ENCODE measurements around the gene PCDHAC1.
A peak's percentile ranks its signal among the peaks of the same experiment; 100 is the strongest.
"Not testable (repeated sequence)": the region's sequence is repeated elsewhere in the genome, so short reads cannot be mapped to it uniquely, and the experiment has no call there.

Gene PCDHAC1, protein sequence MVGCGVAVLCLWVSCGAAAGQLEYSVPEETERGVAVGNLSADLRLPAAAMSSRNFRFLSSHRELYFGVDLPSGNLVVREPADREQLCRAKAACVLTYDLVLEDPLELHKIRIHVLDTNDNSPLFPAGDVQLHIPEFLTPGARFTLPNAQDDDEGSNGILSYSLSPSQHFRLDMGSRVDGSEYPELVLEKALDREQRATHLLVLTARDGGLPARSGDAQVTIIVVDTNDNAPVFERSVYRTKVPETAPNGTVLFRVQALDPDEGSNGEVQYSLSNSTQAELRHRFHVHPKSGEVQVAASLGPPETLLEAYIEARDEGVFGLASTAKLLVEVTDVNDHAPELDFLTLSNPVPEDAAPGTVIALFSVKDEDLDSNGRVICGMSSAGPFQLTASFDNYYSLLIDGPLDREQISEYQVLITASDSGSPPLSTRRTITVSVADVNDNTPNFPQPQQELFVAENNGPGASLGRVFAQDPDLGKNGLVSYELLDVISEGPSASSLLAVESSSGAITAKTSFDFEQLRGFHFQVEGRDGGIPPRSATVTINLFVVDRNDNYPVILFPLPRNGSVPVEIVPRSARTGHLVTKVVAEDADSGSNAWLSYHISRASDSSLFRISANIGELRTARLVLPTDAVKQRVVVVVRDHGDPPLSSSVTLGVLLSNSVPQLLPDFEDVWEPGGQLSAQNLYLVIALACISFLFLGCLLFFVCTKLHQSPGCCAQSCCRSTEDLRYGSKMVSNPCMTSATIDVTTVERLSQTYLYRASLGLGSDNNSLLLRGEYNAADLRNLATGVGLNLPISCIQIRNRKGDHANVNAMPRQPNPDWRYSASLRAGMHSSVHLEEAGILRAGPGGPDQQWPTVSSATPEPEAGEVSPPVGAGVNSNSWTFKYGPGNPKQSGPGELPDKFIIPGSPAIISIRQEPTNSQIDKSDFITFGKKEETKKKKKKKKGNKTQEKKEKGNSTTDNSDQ

DNA sequence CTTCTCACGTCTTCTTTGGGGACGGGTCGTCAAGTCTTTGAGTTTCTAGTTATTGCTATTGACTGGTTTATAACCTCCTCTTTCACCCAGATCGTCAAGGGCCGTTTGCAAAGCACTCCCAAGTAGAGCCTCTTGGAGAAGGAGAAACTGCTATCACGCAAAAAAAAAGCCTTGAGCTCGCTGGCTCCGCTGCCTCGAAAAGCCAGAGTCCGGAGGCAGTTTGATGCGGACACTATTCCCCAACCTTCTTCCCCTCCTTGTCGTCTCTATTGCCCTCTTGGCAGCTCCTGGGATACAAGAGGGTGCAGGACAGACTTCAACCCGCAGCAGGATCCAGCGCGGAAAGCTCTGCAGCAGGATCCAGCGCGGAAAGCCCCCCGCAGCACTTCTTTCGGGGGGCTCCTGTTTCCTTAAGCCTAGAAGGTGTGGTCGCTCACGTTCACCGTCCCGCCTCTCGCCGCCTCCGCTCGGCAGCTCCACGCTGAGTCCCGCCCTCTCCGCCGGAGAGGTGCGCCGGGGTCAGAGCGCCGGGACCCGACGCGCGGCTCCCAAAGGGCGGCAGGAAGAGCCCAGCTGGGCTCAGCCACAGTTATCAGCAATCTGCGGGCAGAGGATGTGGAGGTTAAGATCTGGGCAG lies at the start of gene PCDHAC1:
PCDHAC1 (plus strand) TSS at position 494 of the 637 bp plus-strand sequence. CDS start 594 bp downstream, outside the sequence.
- no peak for DNase-seq (ENCODE audit: low read depth)
- peak within 1 kb of the TSS; percentile 21 for H3K4me3 ChIP-seq (ENCODE audit: control insufficient read depth, low read depth, low read length)

DNA sequence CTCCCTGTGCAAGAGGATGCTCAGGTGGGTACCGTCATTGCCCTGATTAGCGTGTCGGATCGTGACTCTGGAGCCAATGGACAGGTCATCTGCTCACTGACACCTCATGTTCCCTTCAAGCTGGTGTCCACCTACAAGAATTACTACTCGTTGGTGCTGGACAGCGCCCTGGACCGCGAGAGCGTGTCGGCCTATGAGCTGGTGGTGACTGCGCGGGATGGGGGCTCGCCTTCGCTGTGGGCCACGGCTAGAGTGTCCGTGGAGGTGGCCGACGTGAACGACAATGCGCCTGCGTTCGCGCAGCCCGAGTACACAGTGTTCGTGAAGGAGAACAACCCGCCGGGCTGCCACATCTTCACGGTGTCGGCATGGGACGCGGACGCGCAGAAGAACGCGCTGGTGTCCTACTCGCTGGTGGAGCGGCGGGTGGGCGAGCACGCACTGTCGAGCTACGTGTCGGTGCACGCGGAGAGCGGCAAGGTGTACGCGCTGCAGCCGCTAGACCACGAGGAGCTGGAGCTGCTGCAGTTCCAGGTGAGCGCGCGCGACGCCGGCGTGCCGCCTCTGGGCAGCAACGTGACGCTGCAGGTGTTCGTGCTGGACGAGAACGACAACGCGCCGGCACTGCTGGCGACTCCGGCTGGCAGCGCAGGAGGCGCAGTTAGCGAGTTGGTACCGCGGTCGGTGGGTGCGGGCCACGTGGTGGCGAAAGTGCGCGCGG lies 49.4 kb upstream of the PCDHAC1 start:
- not testable (repeated sequence) for DNase-seq (ENCODE audit: low read depth); H3K4me3 ChIP-seq (ENCODE audit: control insufficient read depth, low read depth, low read length)

More for the DNA sequence above, at the start of gene PCDHAC1:
- TF ChIP-seq, protein P1, sequence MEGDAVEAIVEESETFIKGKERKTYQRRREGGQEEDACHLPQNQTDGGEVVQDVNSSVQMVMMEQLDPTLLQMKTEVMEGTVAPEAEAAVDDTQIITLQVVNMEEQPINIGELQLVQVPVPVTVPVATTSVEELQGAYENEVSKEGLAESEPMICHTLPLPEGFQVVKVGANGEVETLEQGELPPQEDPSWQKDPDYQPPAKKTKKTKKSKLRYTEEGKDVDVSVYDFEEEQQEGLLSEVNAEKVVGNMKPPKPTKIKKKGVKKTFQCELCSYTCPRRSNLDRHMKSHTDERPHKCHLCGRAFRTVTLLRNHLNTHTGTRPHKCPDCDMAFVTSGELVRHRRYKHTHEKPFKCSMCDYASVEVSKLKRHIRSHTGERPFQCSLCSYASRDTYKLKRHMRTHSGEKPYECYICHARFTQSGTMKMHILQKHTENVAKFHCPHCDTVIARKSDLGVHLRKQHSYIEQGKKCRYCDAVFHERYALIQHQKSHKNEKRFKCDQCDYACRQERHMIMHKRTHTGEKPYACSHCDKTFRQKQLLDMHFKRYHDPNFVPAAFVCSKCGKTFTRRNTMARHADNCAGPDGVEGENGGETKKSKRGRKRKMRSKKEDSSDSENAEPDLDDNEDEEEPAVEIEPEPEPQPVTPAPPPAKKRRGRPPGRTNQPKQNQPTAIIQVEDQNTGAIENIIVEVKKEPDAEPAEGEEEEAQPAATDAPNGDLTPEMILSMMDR (conservative IDR thresholded peaks at IDR 0.05; ENCODE audit: control insufficient read depth, insufficient read depth, low read depth, low read length): no peak

DNA sequence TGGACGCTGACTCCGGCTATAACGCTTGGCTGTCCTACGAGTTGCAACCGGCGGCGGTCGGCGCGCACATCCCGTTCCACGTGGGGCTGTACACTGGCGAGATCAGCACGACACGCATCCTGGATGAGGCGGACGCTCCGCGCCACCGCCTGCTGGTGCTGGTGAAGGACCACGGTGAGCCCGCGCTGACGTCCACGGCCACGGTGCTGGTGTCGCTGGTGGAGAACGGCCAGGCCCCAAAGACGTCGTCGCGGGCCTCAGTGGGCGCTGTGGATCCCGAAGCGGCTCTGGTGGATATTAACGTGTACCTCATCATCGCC lies 48.9 kb upstream of the PCDHAC1 start:
- DNase-seq (ENCODE audit: low read depth): no peak
- no peak overlapping the region for H3K4me3 ChIP-seq (ENCODE audit: control insufficient read depth, low read depth, low read length)
- TF ChIP-seq, protein P1 (conservative IDR thresholded peaks at IDR 0.05; ENCODE audit: control insufficient read depth, insufficient read depth, low read depth, low read length): no peak

DNA sequence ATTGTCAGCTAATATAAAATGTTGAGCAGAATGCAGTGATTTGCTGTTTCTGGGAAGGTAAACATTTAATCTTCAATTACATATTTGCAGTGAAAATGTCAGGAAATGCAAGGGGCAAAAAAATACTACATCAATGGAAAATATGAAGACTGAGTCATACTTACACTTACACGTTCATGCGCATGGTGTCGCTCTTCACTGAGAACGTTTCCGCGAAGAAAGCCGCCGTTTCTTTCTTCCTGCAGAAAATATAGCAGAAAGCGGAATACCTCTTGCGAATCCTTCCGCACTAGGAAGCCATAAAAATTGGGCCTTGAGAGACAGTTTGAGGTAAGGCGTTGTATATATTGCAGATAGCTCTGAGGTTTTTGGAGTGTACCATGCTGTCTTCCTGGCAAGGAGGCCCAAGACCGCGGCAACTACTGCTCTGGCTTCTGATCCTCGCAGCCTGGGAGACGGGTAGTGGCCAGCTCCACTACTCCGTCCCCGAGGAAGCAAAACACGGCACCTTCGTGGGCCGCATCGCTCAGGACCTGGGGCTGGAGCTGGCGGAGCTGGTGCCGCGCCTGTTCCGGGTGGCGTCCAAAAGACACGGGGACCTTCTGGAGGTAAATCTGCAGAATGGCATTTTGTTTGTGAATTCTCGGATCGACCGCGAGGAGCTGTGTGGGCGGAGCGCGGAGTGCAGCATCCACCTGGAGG lies 44.1 kb upstream of the PCDHAC1 start, which contains the start of gene PCDHA13:
PCDHA13 (plus strand) TSS at position 236 of the 702 bp plus-strand sequence; CDS start at position 381, 145 bp downstream.
- TF ChIP-seq, protein P1 (conservative IDR thresholded peaks at IDR 0.05; ENCODE audit: control insufficient read depth, insufficient read depth, low read depth, low read length): peak; percentile 19
- peak; percentile 23 for DNase-seq (ENCODE audit: low read depth)

DNA sequence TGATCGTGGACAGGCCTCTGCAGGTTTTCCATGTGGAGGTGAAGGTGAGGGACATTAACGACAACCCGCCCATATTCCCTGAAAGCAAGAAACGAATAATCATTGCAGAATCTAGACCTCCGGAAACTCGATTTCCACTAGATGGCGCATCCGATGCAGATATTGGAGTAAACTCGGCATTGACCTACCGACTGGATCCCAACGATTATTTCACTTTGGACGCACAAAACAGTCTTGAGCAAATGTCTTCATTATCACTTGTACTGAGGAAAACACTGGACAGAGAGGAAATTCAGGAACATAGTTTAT lies 43.6 kb upstream of the PCDHAC1 start:
- no peak overlapping the region for H3K4me3 ChIP-seq (ENCODE audit: control insufficient read depth, low read depth, low read length)
- peak; percentile 5 for DNase-seq (ENCODE audit: low read depth)

More for the DNA sequence above, 44.1 kb upstream of the PCDHAC1 start, which contains the start of gene PCDHA13:
- H3K4me3 ChIP-seq (ENCODE audit: control insufficient read depth, low read depth, low read length): no peak within 1 kb of the TSS

DNA sequence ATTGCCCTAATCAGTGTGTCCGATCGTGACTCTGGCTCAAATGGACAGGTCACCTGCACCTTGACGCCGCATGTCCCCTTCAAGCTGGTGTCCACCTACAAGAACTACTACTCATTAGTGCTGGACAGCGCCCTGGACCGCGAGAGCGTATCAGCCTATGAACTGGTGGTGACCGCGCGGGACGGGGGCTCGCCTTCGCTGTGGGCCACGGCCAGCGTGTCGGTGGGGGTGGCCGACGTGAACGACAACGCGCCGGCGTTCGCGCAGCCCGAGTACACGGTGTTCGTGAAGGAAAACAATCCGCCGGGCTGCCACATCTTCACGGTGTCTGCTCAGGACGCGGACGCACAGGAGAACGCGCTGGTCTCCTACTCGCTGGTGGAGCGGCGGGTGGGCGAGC lies 42.7 kb upstream of the PCDHAC1 start:
- TF ChIP-seq, protein P1 (conservative IDR thresholded peaks at IDR 0.05; ENCODE audit: control insufficient read depth, insufficient read depth, low read depth, low read length): no peak
- no peak overlapping the region for H3K4me3 ChIP-seq (ENCODE audit: control insufficient read depth, low read depth, low read length)
- no peak for DNase-seq (ENCODE audit: low read depth)

More for the DNA sequence above, 43.6 kb upstream of the PCDHAC1 start:
- TF ChIP-seq, protein P1 (conservative IDR thresholded peaks at IDR 0.05; ENCODE audit: control insufficient read depth, insufficient read depth, low read depth, low read length): no peak
